ENCODE measurements around the gene TUT4. TPM values are rescaled to one million over a fixed set of nuclear protein-coding genes. Genes with fewer than 3 reads are reported as not detected.

Gene TUT4
- total and polyA plus RNA-seq, 2 experiments from 2014 or later = 14.9 to 18.9 TPM

GRCh38 chr1:52592637-52593323 lies 39.9 kb upstream of the TUT4 start:
- no peaks in the 10 kb centered on the region for H3K9me3 ChIP-seq (ENCODE audit: low read depth)
- no peaks in the 10 kb centered on the region for H3K79me2 ChIP-seq (ENCODE audit: insufficient read depth)
- H2AFZ ChIP-seq = no peak overlapping the region
- no peak for DNase-seq
- H3K36me3 ChIP-seq (ENCODE audit: low read depth) = no peaks in the 10 kb centered on the region
- in situ Hi-C loops (cut with MboI) = no loop called here
- no peak overlapping the region for H3K4me2 ChIP-seq (ENCODE audit: unreplicated experiment)
- H3K27ac ChIP-seq = no peak overlapping the region
- 56 to 63% methylated on average over 5 of the region's 5 CpGs for WGBS, 2 experiments (ENCODE audit: low coverage in 1 of 2, low lambda C conversion rate in 2 of 2, missing lambda C conversion rate in 2 of 2)
- H3K9me2 ChIP-seq (ENCODE audit: insufficient read depth) = no peaks in the 10 kb centered on the region
- no peaks in the 10 kb centered on the region for H4K20me1 ChIP-seq (ENCODE audit: insufficient read depth)
- no peak overlapping the region for H3K4me3 ChIP-seq
- TF ChIP-seq EZH2phosphoT487 (IDR thresholded peaks at IDR 0.05; ENCODE audit: insufficient read depth, low read depth) = no peak
- no peak for TF ChIP-seq EZH2 (IDR thresholded peaks at IDR 0.05; ENCODE audit: insufficient read depth, poor library complexity, severe bottlenecking)
- no peaks in the 10 kb centered on the region for H3F3A ChIP-seq (ENCODE audit: insufficient read depth)
- no peak overlapping the region for H3K9ac ChIP-seq
- no peaks in the 10 kb centered on the region for H3K4me1 ChIP-seq (ENCODE audit: insufficient read depth)
- no peaks in the 10 kb centered on the region; the same call in 1 of the 2 replicates for H3K27me3 ChIP-seq (replicated peaks; ENCODE audit: insufficient read depth)

GRCh38 chr1:52590266-52590665 lies 37.4 kb upstream of the TUT4 start:
- no peak for DNase-seq
- Histone ChIP-seq H3K9ac (no peak overlapping the region), H2AFZ (no peak overlapping the region), H3K9me3 (ENCODE audit: low read depth) (no peaks in the 10 kb centered on the region), H3F3A (ENCODE audit: insufficient read depth) (no peaks in the 10 kb centered on the region), H4K20me1 (ENCODE audit: insufficient read depth) (no peaks in the 10 kb centered on the region), H3K4me1 (ENCODE audit: insufficient read depth) (no peaks in the 10 kb centered on the region), H3K27me3 (replicated peaks; ENCODE audit: insufficient read depth) (peaks cover 7% of the 10 kb centered on the region; the same call in 1 of the 2 replicates), H3K36me3 (ENCODE audit: low read depth) (no peaks in the 10 kb centered on the region), H3K9me2 (ENCODE audit: insufficient read depth) (no peaks in the 10 kb centered on the region), H3K27ac (no peak overlapping the region), H3K4me3 (no peak overlapping the region), H3K79me2 (ENCODE audit: insufficient read depth) (no peaks in the 10 kb centered on the region), H3K4me2 (ENCODE audit: unreplicated experiment) (no peak overlapping the region)
- TF ChIP-seq EZH2 (IDR thresholded peaks at IDR 0.05; ENCODE audit: insufficient read depth, poor library complexity, severe bottlenecking) (no peak), EZH2phosphoT487 (IDR thresholded peaks at IDR 0.05; ENCODE audit: insufficient read depth, low read depth) (no peak)
- 20 to 25% methylated on average over 6 of the region's 6 CpGs for WGBS, 2 experiments (ENCODE audit: low coverage in 1 of 2, low lambda C conversion rate in 2 of 2, missing lambda C conversion rate in 2 of 2)
- in situ Hi-C loops (cut with MboI) = no loop called here

GRCh38 chr1:52588535-52588934 lies 35.6 kb upstream of the TUT4 start:
- no peaks in the 10 kb centered on the region for H3F3A ChIP-seq (ENCODE audit: insufficient read depth)
- H3K27ac ChIP-seq = no peak overlapping the region
- no peak overlapping the region for H2AFZ ChIP-seq
- no peaks in the 10 kb centered on the region for H3K9me2 ChIP-seq (ENCODE audit: insufficient read depth)
- TF ChIP-seq EZH2 (IDR thresholded peaks at IDR 0.05; ENCODE audit: insufficient read depth, poor library complexity, severe bottlenecking) (no peak), EZH2phosphoT487 (IDR thresholded peaks at IDR 0.05; ENCODE audit: insufficient read depth, low read depth) (no peak)
- DNase-seq = no peak
- H3K79me2 ChIP-seq (ENCODE audit: insufficient read depth) = no peaks in the 10 kb centered on the region
- H3K4me3 ChIP-seq = no peak overlapping the region
- no peak overlapping the region for H3K4me2 ChIP-seq (ENCODE audit: unreplicated experiment)
- H4K20me1 ChIP-seq (ENCODE audit: insufficient read depth) = no peaks in the 10 kb centered on the region
- no peaks in the 10 kb centered on the region for H3K9me3 ChIP-seq (ENCODE audit: low read depth)
- H3K27me3 ChIP-seq (replicated peaks; ENCODE audit: insufficient read depth) = peaks cover 11% of the 10 kb centered on the region; the same call in 1 of the 2 replicates
- H3K36me3 ChIP-seq (ENCODE audit: low read depth) = no peaks in the 10 kb centered on the region
- H3K4me1 ChIP-seq (ENCODE audit: insufficient read depth) = no peaks in the 10 kb centered on the region
- in situ Hi-C loops (cut with MboI) = no loop called here
- H3K9ac ChIP-seq = no peak overlapping the region
- WGBS, 2 experiments (ENCODE audit: low coverage in 1 of 2, low lambda C conversion rate in 2 of 2, missing lambda C conversion rate in 2 of 2) = 21 to 30% methylated on average over 1 of the region's 1 CpG

GRCh38 chr1:52588027-52588426 lies 35.1 kb upstream of the TUT4 start:
- no peak for TF ChIP-seq EZH2phosphoT487 (IDR thresholded peaks at IDR 0.05; ENCODE audit: insufficient read depth, low read depth)
- TF ChIP-seq EZH2 (IDR thresholded peaks at IDR 0.05; ENCODE audit: insufficient read depth, poor library complexity, severe bottlenecking) = no peak
- Histone ChIP-seq H2AFZ (no peak overlapping the region), H3K9ac (no peak overlapping the region), H3K9me3 (ENCODE audit: low read depth) (no peaks in the 10 kb centered on the region), H4K20me1 (ENCODE audit: insufficient read depth) (no peaks in the 10 kb centered on the region), H3K27me3 (replicated peaks; ENCODE audit: insufficient read depth) (peaks cover 12% of the 10 kb centered on the region), H3K4me1 (ENCODE audit: insufficient read depth) (no peaks in the 10 kb centered on the region), H3K9me2 (ENCODE audit: insufficient read depth) (no peaks in the 10 kb centered on the region), H3K4me3 (no peak overlapping the region), H3K36me3 (ENCODE audit: low read depth) (no peaks in the 10 kb centered on the region), H3K27ac (no peak overlapping the region), H3F3A (ENCODE audit: insufficient read depth) (no peaks in the 10 kb centered on the region), H3K4me2 (ENCODE audit: unreplicated experiment) (no peak overlapping the region), H3K79me2 (ENCODE audit: insufficient read depth) (no peaks in the 10 kb centered on the region)
- no peak for DNase-seq
- in situ Hi-C loops (cut with MboI) = no loop called here
